Endothelial cell of umbilical vein (primary cell): ENCODE data around the gene ECT2. TPM values are rescaled to one million over a fixed set of nuclear protein-coding genes. Genes with fewer than 3 reads are reported as not detected.

Source experiments
- BruUV-seq: library from RNA; stranded (reverse); fragments of 400-500 nt; replicated peaks from 2 replicates; lab custom pipeline; 2021; lab: Mats Ljungman, UMichigan
- CTCF ChIA-PET: fragments of 300-600, 350-600 bp; sonication (Branson Sonifier 250); formaldehyde crosslinking; loops from one replicate; lab custom pipeline; 2021; ENCODE audit warnings: antibody characterized with exemption, inconsistent platforms; lab: Charles Lee
- POLR2A ChIA-PET: fragments of 300-600, 350-600 bp; sonication (Branson Sonifier 250); formaldehyde crosslinking; loops from one replicate; lab custom pipeline; 2021; ENCODE audit warnings: antibody characterized with exemption, inconsistent platforms; lab: Charles Lee
- DNase-seq: peaks from one replicate; pipeline ENCODE4 v3.0.0-alpha.2; 2011; ENCODE audit warnings: low read depth, low spot score
- FAIRE-seq: peaks from 2 replicates; lab custom pipeline; 2011; peaks lifted over from hg19 to GRCh38; lab: Jason Lieb, UNC
- H2AFZ ChIP-seq: 2 replicates; pipeline ENCODE4 v1.6.0; 2012; ENCODE audit warnings: low read depth, low read length, control low read depth, inconsistent platforms
- H3K27ac ChIP-seq: 2 replicates; pipeline ENCODE4 v1.5.1; 2011; ENCODE audit warnings: low read depth, mild to moderate bottlenecking, control low read depth, low read length, moderate library complexity; ENCODE audit not compliant: insufficient read depth
- H3K27me3 ChIP-seq, 2 experiments: 2 replicates each; pipeline versions ENCODE4 v1.6.0 to v1.6.1; 2011; ENCODE audit warnings: low read length in 2 of 2, mixed read lengths in 1 of 2; ENCODE audit not compliant: control insufficient read depth in 2 of 2, insufficient read depth in 2 of 2
- H3K36me3 ChIP-seq, 2 experiments: 2 replicates in 1 of 2; 3 replicates in 1 of 2; pipeline ENCODE4 v1.5.1; 2011; ENCODE audit warnings: low read length in 2 of 2, mild to moderate bottlenecking in 1 of 2, moderate library complexity in 1 of 2; ENCODE audit not compliant: control insufficient read depth in 2 of 2, insufficient read depth in 2 of 2; ENCODE audit errors: extremely low read depth in 1 of 2
- H3K4me1 ChIP-seq: 3 replicates; pipeline ENCODE4 v1.5.1; 2011; ENCODE audit warnings: mild to moderate bottlenecking, low read length; ENCODE audit not compliant: control insufficient read depth, insufficient read depth; ENCODE audit errors: extremely low read depth
- H3K4me2 ChIP-seq: 2 replicates; pipeline ENCODE4 v1.6.1; 2011; ENCODE audit warnings: low read length, control low read depth, mixed read lengths; ENCODE audit not compliant: insufficient read depth
- H3K4me3 ChIP-seq, 3 experiments: fragments of 200-600 bp in 1 of 3; sonication (generic), shearing (Covaris generic) in 1 of 3; replicated peaks in 1 of 3; 2 replicates each; pipeline ENCODE4 v1.5.1; 2011 to 2016; ENCODE audit warnings: control low read depth in 3 of 3, low read length in 3 of 3, mild to moderate bottlenecking in 2 of 3, inconsistent platforms in 1 of 3, low read depth in 1 of 3, moderate library complexity in 1 of 3; ENCODE audit not compliant: insufficient read depth in 1 of 3
- H3K79me2 ChIP-seq: 2 replicates; pipeline ENCODE4 v1.6.0; 2012; ENCODE audit warnings: low read length, inconsistent platforms; ENCODE audit not compliant: control insufficient read depth, insufficient read depth
- H3K9ac ChIP-seq: replicated peaks from 2 replicates; pipeline ENCODE3; 2011; ENCODE audit warnings: low read length, control low read depth; ENCODE audit not compliant: insufficient read depth; ENCODE audit errors: extremely low read depth
- H3K9me1 ChIP-seq: replicated peaks from 3 replicates; pipeline ENCODE4 v1.6.0; 2011; ENCODE audit warnings: mild to moderate bottlenecking, low read length; ENCODE audit not compliant: control insufficient read depth, insufficient read depth; ENCODE audit errors: extremely low read depth
- H3K9me3 ChIP-seq: replicated peaks from 2 replicates; pipeline ENCODE4 v1.5.1; 2012; ENCODE audit warnings: low read length, inconsistent platforms; ENCODE audit not compliant: control insufficient read depth, insufficient read depth
- H4K20me1 ChIP-seq: replicated peaks from 2 replicates; pipeline ENCODE3; 2011; ENCODE audit warnings: mild to moderate bottlenecking, low read length; ENCODE audit not compliant: control insufficient read depth, insufficient read depth; ENCODE audit errors: extremely low read depth
- EZH2 ChIP-seq: IDR thresholded peaks from 2 replicates; pipeline ENCODE4 v1.6.1; 2012; ENCODE audit warnings: borderline replicate concordance, low read depth, mild to moderate bottlenecking, moderate library complexity, low read length, inconsistent platforms; ENCODE audit not compliant: severe bottlenecking
- FOS ChIP-seq: IDR thresholded peaks from 2 replicates; pipeline ENCODE4 v1.6.1; 2011; ENCODE audit warnings: mild to moderate bottlenecking, low read length, moderate library complexity, borderline replicate concordance; ENCODE audit not compliant: insufficient read depth
- GATA2 ChIP-seq: IDR thresholded peaks from 2 replicates; pipeline ENCODE4 v1.7.0; 2011; ENCODE audit warnings: low read depth, mild to moderate bottlenecking, moderate library complexity, mixed read lengths, low read length; ENCODE audit not compliant: insufficient read length, insufficient read depth
- JUN ChIP-seq: IDR thresholded peaks from 2 replicates; pipeline ENCODE4 v1.6.1; 2011; ENCODE audit warnings: borderline replicate concordance, low read depth; ENCODE audit not compliant: insufficient read length, insufficient read depth
- MYC ChIP-seq: IDR thresholded peaks from one replicate; pipeline ENCODE4 v1.6.1; 2011; ENCODE audit warnings: mild to moderate bottlenecking, low read depth, low read length
- POLR2A ChIP-seq: IDR thresholded peaks from 2 replicates; pipeline ENCODE4 v1.6.1; 2012; ENCODE audit warnings: low read depth, mild to moderate bottlenecking, control low read depth, low read length
- POLR2AphosphoS5 ChIP-seq: IDR thresholded peaks from 2 replicates; pipeline ENCODE4 v1.6.1; 2012; ENCODE audit warnings: low read depth, mild to moderate bottlenecking, control low read depth, low read length, moderate library complexity; ENCODE audit not compliant: insufficient read depth
- dilution Hi-C: fragments of 300-500 bp; cut with MboI; formaldehyde crosslinking; loops from one replicate; pipeline ENCODE4 v1.15.0; 2019; ENCODE audit warnings: low sequenced_read_pairs; ENCODE audit not compliant: extremely low pct_ligation_motif_present
- intact Hi-C: fragments of 100-400 bp; cut with micrococcal nuclease; formaldehyde crosslinking; loops from one replicate; pipeline ENCODE4 v1.10.0; 2022
- polyA plus RNA-seq, 4 experiments: library from polyadenylated mRNA; depleted of rRNA in 3 of 4; stranded (reverse) in 3 of 4; unstranded in 1 of 4; fragments of >200 nt; gene quantifications; 2 replicates each; pipeline versions ENCODE4 v1.2.1 to v1.2.3, GENCODE V29; 2011 to 2012; ENCODE audit warnings: missing spikeins in 1 of 4
- total RNA-seq: library from RNA; stranded (reverse); gene quantifications from 2 replicates; pipeline ENCODE4 v1.2.3, GENCODE V29; 2021
- TF ChIP-seq, protein P1 (sequence below): IDR thresholded peaks from 2 replicates; pipeline ENCODE4 v1.6.1; 2011; ENCODE audit not compliant: insufficient read depth, insufficient read length
- TF ChIP-seq, protein P2 (sequence below), 2 donors: IDR thresholded peaks; 1 replicate in 1 of 2; 2 replicates in 1 of 2; pipeline ENCODE4 v1.5.1; 2011; ENCODE audit warnings: low read length in 2 of 2, mild to moderate bottlenecking in 2 of 2, moderate library complexity in 2 of 2, control low read depth in 1 of 2, inconsistent platforms in 1 of 2, low read depth in 1 of 2; ENCODE audit not compliant: insufficient read depth in 1 of 2; ENCODE audit errors: extremely low read depth in 1 of 2

Gene ECT2
- total and polyA plus RNA-seq, 2 donors (not counting 3 experiments of a cell fraction or from before 2014, with no cell fraction given), result 10.3 to 47.5 TPM

DNA sequence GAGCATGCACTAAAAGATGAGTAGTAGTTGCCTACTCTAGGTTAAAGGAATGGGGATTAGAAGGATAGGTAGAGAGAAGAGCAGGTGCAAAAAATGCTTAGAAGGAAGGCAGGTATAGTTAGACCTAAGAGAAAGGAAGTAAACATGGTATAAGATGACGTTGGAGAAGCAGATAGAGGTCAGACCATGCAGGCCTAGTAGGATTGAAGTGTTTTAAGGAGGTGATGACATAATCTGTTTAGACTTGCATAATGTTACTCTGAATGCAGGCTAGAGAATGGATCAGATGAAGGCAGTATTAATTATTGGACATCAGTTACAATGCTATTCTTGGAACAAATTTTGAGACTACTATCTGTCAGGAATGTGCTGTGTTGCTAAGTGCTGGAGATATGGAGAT lies 11.1 kb upstream of the ECT2 start:
- ChIA-PET POLR2A (no interaction called here), CTCF (interaction anchor here (1.0 kb wide), 1 partner anchor 11 kb away, joined by 5 read pairs; the partner anchor contains the start of gene ECT2)
- H3K9me3 ChIP-seq, result no peaks in the 10 kb centered on the region
- FAIRE-seq, result no peak
- H3K27ac ChIP-seq, result no peak overlapping the region
- H3K79me2 ChIP-seq, result no peaks in the 10 kb centered on the region
- H4K20me1 ChIP-seq, result no peaks in the 10 kb centered on the region
- no peaks in the 10 kb centered on the region for H3K27me3 ChIP-seq
- no peaks in the 10 kb centered on the region for H3K9me1 ChIP-seq
- no peak overlapping the region for H3K4me3 ChIP-seq
- BruUV-seq, result no TSS peak
- H3K9ac ChIP-seq, result no peak overlapping the region
- H2AFZ ChIP-seq, result no peak overlapping the region
- no peaks in the 10 kb centered on the region for H3K36me3 ChIP-seq
- no peak for DNase-seq
- TF ChIP-seq, protein P1, sequence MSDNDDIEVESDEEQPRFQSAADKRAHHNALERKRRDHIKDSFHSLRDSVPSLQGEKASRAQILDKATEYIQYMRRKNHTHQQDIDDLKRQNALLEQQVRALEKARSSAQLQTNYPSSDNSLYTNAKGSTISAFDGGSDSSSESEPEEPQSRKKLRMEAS, result no peak
- TF ChIP-seq MYC, result no peak
- TF ChIP-seq, protein P2, sequence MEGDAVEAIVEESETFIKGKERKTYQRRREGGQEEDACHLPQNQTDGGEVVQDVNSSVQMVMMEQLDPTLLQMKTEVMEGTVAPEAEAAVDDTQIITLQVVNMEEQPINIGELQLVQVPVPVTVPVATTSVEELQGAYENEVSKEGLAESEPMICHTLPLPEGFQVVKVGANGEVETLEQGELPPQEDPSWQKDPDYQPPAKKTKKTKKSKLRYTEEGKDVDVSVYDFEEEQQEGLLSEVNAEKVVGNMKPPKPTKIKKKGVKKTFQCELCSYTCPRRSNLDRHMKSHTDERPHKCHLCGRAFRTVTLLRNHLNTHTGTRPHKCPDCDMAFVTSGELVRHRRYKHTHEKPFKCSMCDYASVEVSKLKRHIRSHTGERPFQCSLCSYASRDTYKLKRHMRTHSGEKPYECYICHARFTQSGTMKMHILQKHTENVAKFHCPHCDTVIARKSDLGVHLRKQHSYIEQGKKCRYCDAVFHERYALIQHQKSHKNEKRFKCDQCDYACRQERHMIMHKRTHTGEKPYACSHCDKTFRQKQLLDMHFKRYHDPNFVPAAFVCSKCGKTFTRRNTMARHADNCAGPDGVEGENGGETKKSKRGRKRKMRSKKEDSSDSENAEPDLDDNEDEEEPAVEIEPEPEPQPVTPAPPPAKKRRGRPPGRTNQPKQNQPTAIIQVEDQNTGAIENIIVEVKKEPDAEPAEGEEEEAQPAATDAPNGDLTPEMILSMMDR (IDR thresholded peaks at IDR 0.05; ENCODE audit: extremely low read depth in 1 of 2, insufficient read depth in 1 of 2, low read depth in 1 of 2, low read length in 2 of 2), result no peak
- TF ChIP-seq GATA2, result no peak
- no peak for TF ChIP-seq JUN
- TF ChIP-seq FOS, result no peak
- no peak for TF ChIP-seq POLR2A
- TF ChIP-seq EZH2, result no peak
- no peak for TF ChIP-seq POLR2AphosphoS5
- intact Hi-C loops, result no loop called here
- no peak overlapping the region for H3K4me2 ChIP-seq
- no peaks in the 10 kb centered on the region for H3K4me1 ChIP-seq
- dilution Hi-C loops, result no loop called here
